HG03045 (cell line): Measurements from ENCODE around the gene CYP2E1.
A peak's percentile ranks its signal among the peaks of the same experiment; 100 is the strongest.
"Not testable (repeated sequence)": the region's sequence is repeated elsewhere in the genome, so short reads cannot be mapped to it uniquely, and the experiment has no call there.

Experiments used
- ATAC-seq: cut with Tn5 transposase; IDR thresholded peaks from one replicate; pipeline ENCODE4 v1.9.1; 2021; ENCODE audit warnings: mild to moderate bottlenecking, moderate library complexity; ENCODE audit not compliant: unreplicated experiment

CYP2E1 gene

DNA sequence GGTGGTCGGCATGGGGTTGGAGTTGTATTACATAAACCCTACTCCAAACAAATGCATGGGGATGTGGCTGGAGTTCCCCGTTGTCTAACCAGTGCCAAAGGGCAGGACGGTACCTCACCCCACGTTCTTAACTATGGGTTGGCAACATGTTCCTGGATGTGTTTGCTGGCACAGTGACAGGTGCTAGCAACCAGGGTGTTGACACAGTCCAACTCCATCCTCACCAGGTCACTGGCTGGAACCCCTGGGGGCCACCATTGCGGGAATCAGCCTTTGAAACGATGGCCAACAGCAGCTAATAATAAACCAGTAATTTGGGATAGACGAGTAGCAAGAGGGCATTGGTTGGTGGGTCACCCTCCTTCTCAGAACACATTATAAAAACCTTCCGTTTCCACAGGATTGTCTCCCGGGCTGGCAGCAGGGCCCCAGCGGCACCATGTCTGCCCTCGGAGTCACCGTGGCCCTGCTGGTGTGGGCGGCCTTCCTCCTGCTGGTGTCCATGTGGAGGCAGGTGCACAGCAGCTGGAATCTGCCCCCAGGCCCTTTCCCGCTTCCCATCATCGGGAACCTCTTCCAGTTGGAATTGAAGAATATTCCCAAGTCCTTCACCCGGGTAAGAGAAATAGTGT, at the start of gene CYP2E1:
Gene CYP2E1, plus strand, starts transcription at position 407 of the 632 bp plus-strand sequence. Its CDS starts 33 bp downstream, at position 440.
- ATAC-seq: no peak

DNA sequence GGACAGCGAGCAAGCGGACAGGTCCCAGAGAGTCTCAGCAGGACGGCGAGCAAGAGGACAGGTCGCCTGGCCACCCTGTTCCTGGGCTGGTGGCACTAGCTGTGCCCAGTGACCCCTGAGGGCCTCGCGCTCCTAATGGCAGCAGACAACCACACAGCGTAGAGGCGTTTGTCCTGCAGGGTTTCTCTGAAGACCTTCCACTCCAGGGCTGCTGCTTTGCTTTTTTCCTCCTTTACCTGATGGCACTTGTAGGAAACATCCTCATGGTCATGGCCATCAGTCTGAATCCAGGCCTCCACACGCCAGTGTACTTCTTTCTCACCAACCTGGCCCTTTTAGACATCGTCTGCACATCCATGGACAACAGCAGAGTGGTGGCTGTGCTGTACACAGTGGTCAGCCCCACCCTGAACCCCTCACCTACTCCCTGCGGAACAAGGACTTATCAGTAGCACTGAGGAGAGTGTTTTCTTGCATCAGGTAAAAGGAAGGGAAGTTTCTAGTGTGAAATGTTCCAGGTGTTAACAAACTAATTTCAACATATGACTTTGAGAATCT, 46.0 kb upstream of the CYP2E1 start:
- ATAC-seq: no peak

DNA sequence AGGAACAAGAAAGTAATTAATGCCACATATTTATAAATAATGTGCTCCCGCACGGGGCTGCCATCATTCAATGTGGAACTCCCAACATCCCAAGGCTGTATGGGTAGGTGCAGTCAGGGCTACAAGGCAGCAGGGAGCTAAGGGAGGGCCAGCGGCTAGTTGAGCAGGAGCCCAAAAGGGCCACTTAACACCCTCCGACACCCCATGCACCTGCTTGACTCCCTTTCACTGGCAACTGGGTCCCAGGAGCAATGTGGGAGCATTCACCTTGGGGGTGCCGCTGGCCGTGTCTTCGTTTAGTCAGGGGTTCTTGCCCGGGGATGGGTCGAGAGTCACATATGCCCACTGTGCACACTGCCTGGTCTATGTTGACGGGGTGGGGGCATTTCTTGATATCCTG, 45.5 kb upstream of the CYP2E1 start:
- ATAC-seq: no peak

DNA sequence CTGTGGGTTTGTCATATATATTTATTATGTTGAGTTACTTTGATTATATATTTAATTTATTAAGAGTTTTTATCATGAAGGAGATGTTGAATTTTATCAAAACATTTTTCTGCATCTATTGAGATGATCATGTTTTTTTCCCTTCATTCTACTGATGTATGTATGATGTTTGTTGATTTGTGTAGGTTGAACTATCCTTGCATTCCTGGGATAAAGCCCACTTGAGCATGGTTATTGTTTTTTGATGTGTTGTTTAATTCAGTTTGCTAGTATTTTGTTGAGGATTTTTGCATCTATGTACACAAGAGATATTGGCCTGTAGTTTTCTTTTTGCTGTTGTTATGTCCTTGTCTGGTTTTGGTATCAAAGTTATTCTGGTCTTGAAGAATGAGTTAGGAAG, 42.3 kb upstream of the CYP2E1 start:
- no peak for ATAC-seq

DNA sequence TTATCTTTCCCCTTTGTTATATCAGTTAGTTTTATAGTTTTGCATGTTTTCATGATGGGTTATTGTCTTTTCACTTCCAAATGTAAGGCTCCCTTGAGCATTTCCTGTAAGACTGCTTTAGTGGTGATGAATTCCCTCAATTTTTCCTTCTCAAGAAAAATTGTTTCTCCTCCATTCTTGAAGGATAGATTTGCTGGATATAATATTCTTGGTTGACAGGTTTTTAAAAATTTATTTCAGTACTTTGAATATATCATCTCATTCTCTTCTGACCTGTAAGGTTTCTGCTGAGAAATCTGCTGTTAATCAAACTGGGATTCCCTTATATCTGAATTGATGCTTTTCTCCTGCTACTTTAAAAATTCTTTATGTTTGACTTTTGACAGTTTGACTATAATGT, 40.1 kb upstream of the CYP2E1 start:
- ATAC-seq: no peak

DNA sequence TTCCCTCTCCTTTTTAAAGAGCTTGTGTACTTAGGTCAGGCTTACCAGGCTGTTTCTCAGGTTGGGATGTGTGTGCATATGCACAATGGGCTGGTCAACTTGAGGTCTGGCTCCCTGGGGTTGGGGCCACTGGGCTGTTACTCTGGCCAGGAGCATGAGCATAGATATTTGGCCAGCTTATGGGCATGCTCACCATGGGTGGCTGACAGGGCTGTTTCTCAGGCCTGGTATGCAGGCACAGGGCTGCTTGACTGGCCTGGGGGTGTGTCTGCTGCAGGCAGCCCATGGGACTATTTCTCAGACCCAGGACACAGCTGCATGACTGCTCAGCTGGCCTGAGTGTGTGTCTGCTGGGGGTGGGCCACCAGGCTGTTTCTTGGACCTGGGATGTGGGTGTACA, 38.8 kb upstream of the CYP2E1 start:
- ATAC-seq: no peak

DNA sequence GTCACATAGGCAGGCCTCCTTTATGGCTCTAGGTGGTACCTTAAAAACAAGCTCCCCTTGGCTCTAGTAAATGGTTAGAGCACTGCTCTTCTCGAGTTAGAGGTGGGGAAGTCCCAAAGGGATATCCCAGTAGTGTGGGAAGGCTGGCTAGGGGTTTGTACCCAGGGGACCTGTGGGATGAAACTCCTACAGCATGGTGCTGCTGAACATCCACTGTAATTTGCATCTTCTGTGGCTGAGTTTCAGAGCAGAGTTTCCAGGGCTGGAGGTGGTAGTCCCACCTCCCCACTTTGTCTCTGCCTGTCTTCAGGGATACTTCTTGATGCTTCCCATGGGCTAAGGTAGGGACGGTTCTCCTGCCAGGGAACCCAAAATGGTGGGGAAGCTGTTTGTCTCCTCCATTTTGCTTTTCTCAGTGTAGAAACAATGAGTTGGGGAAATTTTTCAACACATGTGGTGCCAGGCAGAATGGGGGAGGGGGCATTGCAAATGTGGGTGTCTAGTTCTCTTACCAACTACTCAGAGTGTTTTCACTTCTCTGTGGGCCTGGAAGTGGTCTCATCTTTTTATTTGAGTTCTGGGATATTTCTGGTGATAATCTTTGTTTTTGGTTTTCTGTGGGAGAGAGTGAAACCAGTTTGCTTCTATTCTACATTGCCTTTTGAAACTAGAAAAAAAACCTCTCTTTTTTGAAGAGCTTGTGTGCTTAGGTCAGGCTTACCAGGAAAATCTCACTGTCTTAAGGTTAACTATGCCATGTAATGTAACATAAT, 37.2 kb upstream of the CYP2E1 start:
- peak; percentile 66 for ATAC-seq

DNA sequence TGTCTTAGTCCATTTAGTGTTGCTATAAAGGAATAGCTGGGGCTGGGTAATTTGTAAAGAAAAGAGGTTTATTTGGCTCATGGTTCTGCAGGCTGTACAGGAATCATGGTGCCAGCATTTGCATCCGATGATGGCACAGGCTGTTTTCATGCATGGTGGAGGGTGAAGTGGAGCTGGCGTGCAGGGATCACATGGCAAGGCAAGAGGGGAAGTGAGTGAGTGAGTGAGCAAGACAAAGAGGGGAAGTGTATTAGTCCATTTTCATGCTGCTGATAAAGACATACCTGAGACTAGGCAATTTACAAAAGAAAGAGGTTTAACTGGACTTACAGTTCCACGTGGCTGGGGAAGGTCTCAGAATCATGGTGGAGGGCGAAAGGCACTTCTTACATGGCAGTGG, 33.6 kb upstream of the CYP2E1 start:
- not testable (repeated sequence) for ATAC-seq

DNA sequence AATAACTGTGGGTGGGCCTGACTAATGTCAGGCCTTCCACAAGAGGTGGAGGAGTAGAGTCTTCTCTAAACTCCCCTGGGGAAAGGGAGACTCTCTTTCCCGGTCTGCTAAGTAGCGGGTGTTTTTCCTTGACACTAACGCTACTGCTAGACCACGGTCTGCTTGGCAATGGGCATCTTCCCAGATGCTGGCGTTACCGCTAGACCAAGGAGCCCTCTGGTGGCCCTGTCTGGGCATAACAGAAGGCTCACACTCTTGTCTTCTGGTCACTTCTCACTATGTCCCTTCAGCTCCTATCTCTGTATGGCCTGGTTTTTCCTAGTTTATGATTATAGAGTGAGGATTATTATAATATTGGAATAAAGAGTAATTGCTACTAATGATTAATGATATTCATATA, 29.8 kb upstream of the CYP2E1 start:
- ATAC-seq: not testable (repeated sequence)

DNA sequence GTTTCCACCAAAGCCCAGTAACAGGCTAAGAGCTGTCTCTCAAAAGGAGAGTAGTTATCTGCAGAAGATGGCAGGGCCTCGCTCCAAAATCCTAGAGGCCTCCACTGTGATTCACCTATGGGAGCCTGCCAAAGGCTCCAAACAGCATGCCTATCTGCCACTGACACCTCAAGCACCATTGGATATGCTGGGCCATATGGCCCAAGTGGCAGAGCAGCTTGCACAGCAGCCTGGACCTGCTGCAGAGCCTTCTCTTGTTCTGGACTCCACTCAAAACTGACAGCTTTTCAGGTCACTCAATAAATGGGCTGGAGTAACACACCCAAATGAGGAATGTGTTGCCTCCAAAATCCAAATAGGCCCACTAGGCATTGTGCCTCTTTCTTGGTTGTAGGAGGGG, 28.0 kb upstream of the CYP2E1 start:
- not testable (repeated sequence) for ATAC-seq

DNA sequence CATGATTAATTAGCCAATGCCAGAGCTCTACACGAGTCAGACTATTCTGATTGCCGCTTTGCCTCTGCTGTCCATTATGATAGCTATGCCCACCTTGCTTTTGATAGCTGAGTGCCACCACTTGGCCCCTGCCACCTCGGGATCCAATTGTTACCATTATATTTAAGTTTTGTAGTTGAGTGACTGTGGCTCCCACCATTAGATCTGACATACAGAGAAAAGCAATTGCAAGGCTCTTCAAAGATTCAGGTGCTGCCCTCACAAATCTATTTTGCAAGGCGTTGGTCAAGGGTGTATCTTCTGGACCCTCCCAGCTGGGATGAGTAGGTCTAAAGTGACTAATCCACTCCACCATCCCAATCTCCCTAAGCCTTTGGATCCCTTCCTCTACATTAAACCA, 26.3 kb upstream of the CYP2E1 start:
- not testable (repeated sequence) for ATAC-seq

DNA sequence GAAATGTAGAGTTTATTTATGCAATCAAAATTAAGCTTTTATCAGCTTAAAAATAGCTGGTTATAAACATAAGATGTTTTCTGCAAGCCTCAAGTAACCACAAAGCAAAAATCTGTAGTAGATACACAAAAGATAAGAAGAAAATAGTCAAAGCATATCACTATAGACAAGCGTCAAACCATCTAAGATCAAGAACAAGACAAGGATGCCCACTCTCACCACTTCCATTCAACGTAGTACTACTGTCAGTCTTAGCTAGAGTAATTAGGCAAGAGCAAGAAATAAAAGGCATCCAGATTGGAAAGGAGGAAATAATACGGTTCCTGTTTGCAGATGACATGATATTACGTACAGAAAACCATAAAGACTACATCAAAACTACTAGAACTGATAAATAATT, 17.5 kb upstream of the CYP2E1 start:
- no peak for ATAC-seq

DNA sequence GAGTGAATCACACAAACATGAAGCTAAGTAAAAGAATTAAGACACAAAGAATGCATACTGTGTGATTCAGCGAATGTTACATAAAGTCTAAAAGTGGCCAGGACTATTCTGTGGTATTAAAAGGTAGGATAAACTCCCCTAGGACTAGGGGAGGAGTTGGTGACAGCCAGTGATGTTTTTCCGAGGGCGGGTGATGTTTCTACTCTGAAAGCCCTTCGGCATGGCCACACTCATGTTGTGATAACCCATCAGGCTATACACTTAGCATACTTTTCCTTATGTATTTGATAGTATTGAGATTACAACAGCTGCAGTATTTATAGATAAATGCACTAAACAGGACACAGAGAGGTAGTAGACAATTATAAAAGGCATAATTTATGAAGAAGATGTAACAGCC, 15.8 kb upstream of the CYP2E1 start:
- ATAC-seq: no peak

DNA sequence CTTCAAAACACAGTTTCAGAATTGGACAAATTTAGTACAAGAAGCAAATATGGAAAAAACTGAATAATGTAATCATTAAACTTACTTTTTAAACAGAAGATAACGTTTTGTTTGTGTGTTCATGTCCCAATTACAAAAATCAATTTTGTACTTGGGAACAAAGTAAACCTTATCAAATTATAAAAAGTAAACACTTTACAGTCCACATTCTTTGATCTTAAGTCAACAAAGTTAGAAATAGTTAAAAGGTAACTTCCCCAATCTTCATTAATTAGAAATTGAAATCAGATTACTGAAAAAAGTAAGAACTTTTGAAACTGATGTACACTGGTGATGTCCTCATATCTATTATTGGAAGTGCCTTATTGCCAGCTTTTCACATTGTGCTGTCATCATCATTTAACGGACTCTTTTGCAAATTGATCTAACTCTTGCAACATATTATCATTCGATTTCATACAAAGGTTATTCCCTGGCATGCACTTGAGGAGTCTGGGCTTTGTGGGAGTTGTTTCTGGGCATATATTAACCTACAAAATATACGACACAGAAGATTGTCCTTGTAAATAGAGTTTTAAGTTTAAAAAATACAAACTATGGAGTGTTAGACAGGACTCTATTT, 15.1 kb upstream of the CYP2E1 start:
- ATAC-seq: no peak

DNA sequence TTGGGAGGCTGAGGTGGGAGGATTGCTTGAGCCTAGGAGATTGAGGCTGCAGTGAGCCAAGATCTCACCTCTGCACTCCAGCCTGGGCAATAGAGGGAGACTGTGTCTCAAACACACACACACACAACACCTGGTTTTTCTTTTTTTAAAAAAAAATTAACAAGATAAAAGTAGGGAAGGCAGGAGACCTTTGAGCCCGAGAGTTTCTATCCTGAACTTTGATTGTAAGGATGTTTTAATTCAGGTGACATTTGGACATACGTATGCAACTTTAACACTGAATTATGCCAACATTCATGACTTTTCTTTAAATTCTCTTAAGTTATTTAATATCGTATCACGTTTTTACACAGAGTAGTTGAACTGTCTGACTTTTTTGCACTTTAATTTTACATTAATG, 11.7 kb upstream of the CYP2E1 start:
- ATAC-seq: no peak

DNA sequence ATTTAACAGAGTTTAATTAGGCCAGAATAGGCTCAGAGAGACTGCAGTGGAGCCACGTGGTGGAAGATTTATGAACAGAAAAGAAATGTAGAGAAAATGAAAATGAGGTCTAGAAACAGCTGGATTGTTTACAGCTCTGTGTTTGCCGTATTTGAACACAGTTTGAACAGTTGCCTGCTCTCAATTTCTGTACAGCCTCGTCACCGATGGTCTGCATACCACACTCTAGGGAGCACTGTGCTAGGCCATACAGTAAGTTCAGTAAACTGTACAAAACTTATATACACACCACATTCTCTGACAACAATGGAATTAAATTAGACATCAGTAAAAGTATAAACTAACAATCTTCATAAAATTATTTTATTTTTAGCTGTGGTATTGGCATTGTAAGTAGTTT, 11.1 kb upstream of the CYP2E1 start:
- ATAC-seq: no peak

DNA sequence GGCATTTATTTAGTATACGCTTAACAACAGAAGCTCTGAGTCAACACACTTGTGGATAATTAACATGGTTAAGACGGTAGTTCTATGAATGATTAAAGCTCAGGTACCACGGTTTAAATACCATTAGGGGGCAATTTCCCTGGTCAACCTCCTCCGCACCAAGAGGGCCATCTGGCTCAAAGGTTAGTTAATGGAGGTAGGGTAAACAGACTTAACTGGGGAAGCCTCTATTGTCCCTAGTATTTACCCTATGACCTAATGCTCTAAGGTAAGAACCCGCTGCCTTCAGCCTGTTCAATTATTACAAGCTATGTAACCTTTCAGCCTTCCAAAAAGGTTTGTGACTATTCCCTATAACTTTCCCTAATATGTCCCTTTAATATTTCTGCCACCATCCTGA, 8.6 kb upstream of the CYP2E1 start:
- ATAC-seq: not testable (repeated sequence)

DNA sequence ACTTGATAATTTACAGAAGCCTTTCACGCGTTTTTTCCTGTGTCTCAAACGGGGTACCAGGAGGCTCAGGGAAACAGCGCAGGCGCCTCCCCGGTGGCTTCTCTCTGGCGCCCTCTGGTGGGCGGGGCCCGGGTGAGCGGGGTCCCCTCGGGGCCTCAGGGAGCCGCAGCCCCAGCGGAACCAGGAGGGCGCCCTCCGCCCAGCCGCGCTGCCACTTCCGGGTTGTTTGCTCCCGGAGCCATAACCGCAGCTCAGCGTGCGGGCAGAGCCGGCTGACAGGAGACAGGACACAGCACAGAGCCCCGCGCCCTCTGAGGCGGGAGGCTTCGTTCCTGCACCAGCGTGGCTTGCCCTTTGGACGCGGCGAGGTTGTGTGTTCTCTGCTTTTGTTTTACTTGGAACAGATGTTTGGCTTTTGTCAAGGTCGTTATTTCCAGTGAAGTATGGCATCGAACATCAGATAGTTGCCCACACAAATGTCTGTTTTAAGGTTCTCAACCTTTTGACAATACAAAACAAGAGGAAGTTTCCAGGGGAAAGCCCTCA, 6.9 kb upstream of the CYP2E1 start:
- ATAC-seq: peak; percentile 87

DNA sequence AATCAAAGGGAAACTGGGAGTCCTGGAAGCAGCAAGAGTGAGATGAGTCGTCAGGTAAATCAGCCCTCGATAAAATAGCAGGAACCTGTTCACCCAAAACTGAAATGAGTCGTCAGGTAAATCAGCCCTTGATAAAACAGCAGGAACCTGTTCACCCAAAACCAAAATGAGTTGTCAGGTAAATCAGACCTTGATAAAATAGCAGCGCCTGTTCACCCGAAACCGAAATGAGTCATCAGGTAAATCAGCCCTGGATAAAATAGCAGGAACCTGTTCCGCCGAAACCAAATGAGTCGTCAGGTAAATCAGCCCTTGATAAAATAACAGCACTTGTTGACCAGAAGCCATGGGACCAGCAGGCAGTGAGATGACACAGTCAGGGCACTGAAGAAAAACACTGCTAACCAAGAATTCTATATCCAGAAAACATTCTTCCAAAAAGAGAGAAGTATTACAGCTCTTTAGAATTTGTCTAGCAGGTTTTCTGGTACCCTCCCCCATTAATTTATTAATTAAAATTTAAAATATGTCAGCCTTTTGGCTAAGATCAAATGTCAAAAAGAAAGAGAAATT, 3.4 kb upstream of the CYP2E1 start:
- ATAC-seq: no peak

DNA sequence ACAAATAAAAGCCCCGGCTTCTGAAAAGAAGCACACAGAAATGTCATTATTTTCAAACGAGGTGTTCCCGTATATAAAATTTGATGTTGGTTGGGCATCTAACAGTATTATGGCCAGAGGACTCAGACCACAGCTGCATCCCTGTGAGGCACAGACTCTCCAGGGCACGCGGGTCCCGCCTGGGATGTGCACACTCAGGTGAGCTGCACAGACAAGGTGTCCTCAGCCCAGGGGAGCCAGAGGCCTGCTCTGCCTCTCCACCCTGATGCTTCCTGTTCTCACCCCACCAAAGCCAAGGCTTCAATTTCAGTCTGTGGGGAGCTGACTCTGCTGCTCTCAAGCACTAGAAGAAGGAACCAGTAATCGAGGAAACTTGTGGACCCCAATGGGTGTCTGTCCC, 1.7 kb upstream of the CYP2E1 start:
- no peak for ATAC-seq

DNA sequence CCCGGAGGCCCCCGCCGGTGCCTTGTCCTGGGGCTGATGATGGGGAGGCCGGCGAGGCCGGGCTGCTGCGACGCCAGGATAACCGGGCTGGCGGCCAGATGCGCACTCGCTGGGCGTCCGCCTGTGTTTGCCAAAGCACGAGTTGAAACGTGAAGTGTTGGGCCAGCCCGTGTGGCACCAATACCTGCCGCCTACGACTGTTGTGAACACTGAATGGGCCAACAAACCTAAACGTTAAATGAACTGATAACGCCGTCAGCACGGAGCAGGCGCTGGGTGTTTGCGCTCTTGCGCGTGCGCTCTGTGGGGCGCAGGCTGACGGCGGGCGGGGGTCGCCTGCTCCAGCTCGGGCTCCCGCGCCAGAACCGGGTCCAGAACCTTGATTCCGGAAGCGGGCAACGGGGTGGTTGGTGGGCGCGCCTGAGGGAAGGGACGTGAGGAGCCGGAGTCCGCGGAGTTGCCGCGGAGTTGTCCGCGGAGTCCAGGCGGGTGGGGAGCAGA, 658 bp downstream of the CYP2E1 start:
- no peak for ATAC-seq
